WTC11 (cell line): Measurements from ENCODE around the gene CFAP97. TPM values are rescaled to one million over a fixed set of nuclear protein-coding genes. Genes with fewer than 3 reads are reported as not detected.

ENCODE experiments used
- FOXP1 ChIP-seq: sonication (generic); formaldehyde crosslinking; IDR thresholded peaks from 2 replicates; pipeline ENCODE4 v1.8.0; 2022; ENCODE audit warnings: missing genetic modification reagents, mild to moderate bottlenecking, moderate library complexity, borderline replicate concordance
- IRF2 ChIP-seq: sonication (generic); formaldehyde crosslinking; IDR thresholded peaks from 2 replicates; pipeline ENCODE4 v1.8.0; 2022; ENCODE audit warnings: low read depth, missing genetic modification reagents, borderline replicate concordance
- KAT7 ChIP-seq: sonication (generic); formaldehyde crosslinking; IDR thresholded peaks from 2 replicates; pipeline ENCODE4 v1.8.1; 2023; ENCODE audit warnings: missing genetic modification reagents, mild to moderate bottlenecking, borderline replicate concordance
- OVOL2 ChIP-seq: fragments of 250-450 bp; sonication (Bioruptor Pico); IDR thresholded peaks from 2 replicates; pipeline ENCODE4 v1.9.0; 2021; ENCODE audit warnings: mild to moderate bottlenecking, borderline replicate concordance
- SOX15 ChIP-seq: fragments of 250-450 bp; sonication (Bioruptor Pico); IDR thresholded peaks from 2 replicates; pipeline ENCODE4 v1.9.0; 2021; ENCODE audit warnings: mild to moderate bottlenecking
- TP53 ChIP-seq: sonication (generic); formaldehyde crosslinking; IDR thresholded peaks from 2 replicates; pipeline ENCODE4 v1.8.1; 2023; ENCODE audit warnings: mild to moderate bottlenecking, missing genetic modification reagents
- ZNF138 ChIP-seq: sonication (generic); formaldehyde crosslinking; conservative IDR thresholded peaks from 2 replicates; pipeline ENCODE4 v1.8.1; 2022; ENCODE audit warnings: mild to moderate bottlenecking, moderate library complexity, missing genetic modification reagents
- ZNF423 ChIP-seq: fragments of 250-450 bp; sonication (Bioruptor Pico); IDR thresholded peaks from 2 replicates; pipeline ENCODE4 v2.1.2; 2022; ENCODE audit warnings: mild to moderate bottlenecking, moderate library complexity
- total RNA-seq: library from RNA; stranded (reverse); gene quantifications from 3 replicates; pipeline ENCODE4 v1.2.3, GENCODE V29; 2021
- TF ChIP-seq, protein P1 (sequence below): sonication (generic); formaldehyde crosslinking; conservative IDR thresholded peaks from 2 replicates; pipeline ENCODE4 v1.8.1; 2023; ENCODE audit warnings: mild to moderate bottlenecking, low read depth, missing genetic modification reagents, moderate library complexity
- TF ChIP-seq, protein P2 (sequence below): sonication (generic); formaldehyde crosslinking; IDR thresholded peaks from 2 replicates; pipeline ENCODE4 v1.8.1; 2023; ENCODE audit warnings: mild to moderate bottlenecking, missing genetic modification reagents, borderline replicate concordance
- TF ChIP-seq, protein P3 (sequence below): sonication (generic); formaldehyde crosslinking; IDR thresholded peaks from 2 replicates; pipeline ENCODE4 v1.8.0; 2022; ENCODE audit warnings: mild to moderate bottlenecking, missing genetic modification reagents

CFAP97 gene
- total RNA-seq, 1 experiment from 2014 or later = 40.3 TPM

DNA sequence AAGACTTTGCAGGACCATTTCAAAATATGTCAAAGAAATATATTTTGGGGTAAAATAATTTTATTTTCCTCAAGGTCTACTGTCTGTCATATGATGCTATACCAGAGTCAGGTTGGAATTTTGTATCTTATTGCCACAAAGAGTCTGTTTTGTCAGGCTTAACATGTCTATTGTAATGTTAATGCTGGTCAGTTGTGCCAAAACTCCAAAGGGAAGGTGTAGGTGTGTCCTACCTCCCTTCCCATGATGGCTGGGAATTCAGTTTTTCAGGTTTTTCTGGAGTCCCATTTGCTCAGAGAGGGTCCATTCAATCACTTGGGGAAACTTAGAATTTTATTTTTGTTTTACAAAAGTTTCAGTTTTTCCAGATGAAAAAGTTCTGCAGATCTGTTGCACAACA, 94.1 kb downstream of the CFAP97 start (continued):
- TF ChIP-seq, protein P1, sequence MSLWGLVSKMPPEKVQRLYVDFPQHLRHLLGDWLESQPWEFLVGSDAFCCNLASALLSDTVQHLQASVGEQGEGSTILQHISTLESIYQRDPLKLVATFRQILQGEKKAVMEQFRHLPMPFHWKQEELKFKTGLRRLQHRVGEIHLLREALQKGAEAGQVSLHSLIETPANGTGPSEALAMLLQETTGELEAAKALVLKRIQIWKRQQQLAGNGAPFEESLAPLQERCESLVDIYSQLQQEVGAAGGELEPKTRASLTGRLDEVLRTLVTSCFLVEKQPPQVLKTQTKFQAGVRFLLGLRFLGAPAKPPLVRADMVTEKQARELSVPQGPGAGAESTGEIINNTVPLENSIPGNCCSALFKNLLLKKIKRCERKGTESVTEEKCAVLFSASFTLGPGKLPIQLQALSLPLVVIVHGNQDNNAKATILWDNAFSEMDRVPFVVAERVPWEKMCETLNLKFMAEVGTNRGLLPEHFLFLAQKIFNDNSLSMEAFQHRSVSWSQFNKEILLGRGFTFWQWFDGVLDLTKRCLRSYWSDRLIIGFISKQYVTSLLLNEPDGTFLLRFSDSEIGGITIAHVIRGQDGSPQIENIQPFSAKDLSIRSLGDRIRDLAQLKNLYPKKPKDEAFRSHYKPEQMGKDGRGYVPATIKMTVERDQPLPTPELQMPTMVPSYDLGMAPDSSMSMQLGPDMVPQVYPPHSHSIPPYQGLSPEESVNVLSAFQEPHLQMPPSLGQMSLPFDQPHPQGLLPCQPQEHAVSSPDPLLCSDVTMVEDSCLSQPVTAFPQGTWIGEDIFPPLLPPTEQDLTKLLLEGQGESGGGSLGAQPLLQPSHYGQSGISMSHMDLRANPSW (CRISPR knock-in tag) = no peak
- TF ChIP-seq, protein P2, sequence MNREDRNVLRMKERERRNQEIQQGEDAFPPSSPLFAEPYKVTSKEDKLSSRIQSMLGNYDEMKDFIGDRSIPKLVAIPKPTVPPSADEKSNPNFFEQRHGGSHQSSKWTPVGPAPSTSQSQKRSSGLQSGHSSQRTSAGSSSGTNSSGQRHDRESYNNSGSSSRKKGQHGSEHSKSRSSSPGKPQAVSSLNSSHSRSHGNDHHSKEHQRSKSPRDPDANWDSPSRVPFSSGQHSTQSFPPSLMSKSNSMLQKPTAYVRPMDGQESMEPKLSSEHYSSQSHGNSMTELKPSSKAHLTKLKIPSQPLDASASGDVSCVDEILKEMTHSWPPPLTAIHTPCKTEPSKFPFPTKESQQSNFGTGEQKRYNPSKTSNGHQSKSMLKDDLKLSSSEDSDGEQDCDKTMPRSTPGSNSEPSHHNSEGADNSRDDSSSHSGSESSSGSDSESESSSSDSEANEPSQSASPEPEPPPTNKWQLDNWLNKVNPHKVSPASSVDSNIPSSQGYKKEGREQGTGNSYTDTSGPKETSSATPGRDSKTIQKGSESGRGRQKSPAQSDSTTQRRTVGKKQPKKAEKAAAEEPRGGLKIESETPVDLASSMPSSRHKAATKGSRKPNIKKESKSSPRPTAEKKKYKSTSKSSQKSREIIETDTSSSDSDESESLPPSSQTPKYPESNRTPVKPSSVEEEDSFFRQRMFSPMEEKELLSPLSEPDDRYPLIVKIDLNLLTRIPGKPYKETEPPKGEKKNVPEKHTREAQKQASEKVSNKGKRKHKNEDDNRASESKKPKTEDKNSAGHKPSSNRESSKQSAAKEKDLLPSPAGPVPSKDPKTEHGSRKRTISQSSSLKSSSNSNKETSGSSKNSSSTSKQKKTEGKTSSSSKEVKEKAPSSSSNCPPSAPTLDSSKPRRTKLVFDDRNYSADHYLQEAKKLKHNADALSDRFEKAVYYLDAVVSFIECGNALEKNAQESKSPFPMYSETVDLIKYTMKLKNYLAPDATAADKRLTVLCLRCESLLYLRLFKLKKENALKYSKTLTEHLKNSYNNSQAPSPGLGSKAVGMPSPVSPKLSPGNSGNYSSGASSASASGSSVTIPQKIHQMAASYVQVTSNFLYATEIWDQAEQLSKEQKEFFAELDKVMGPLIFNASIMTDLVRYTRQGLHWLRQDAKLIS = no peak
- TF ChIP-seq IRF2 (CRISPR knock-in tag) (no peak), FOXP1 (CRISPR knock-in tag) (no peak), KAT7 (CRISPR knock-in tag) (no peak), ZNF138 (CRISPR knock-in tag) (no peak), OVOL2 (CRISPR knock-in tag) (no peak), ZNF423 (no peak), SOX15 (CRISPR knock-in tag) (no peak), TP53 (CRISPR knock-in tag) (no peak)
- TF ChIP-seq, protein P3, sequence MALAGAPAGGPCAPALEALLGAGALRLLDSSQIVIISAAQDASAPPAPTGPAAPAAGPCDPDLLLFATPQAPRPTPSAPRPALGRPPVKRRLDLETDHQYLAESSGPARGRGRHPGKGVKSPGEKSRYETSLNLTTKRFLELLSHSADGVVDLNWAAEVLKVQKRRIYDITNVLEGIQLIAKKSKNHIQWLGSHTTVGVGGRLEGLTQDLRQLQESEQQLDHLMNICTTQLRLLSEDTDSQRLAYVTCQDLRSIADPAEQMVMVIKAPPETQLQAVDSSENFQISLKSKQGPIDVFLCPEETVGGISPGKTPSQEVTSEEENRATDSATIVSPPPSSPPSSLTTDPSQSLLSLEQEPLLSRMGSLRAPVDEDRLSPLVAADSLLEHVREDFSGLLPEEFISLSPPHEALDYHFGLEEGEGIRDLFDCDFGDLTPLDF (CRISPR knock-in tag) = no peak

Other genes with a start within 250 kb of the CFAP97 start
- gene HELT, start 185.5 kb downstream of the CFAP97 start, total RNA-seq = 0.28 TPM in 1 of 3 replicates, not detected in the others
- 40.2 to 44.6 TPM (median 43.9 TPM) in 3 replicates for gene SLC25A4, start 60.7 kb downstream of the CFAP97 start, total RNA-seq
- gene SNX25, start 5.6 kb upstream of the CFAP97 start, total RNA-seq = 16.9 to 20.9 TPM (median 19.1 TPM) in 3 replicates
- gene LRP2BP, start 191.9 kb upstream of the CFAP97 start, total RNA-seq = 0.33 to 0.69 TPM (median 0.39 TPM) in 3 replicates
- 3.0 to 6.5 TPM (median 5.6 TPM) in 3 replicates for gene ANKRD37, start 192.8 kb upstream of the CFAP97 start, total RNA-seq
- 29.6 to 33.0 TPM (median 30.8 TPM) in 3 replicates for gene UFSP2, start 222.0 kb upstream of the CFAP97 start, total RNA-seq